Keratinocyte (primary cell): ENCODE measurements around the gene NUTM2A.
"Not testable (repeated sequence)": the region's sequence is repeated elsewhere in the genome, so short reads cannot be mapped to it uniquely, and the experiment has no call there.

Source experiments
- CTCF ChIP-seq, 3 experiments: IDR thresholded peaks in 1 of 3; conservative IDR thresholded peaks in 1 of 3; optimal IDR thresholded peaks in 1 of 3; 2 replicates in 2 of 3; 3 replicates in 1 of 3; pipeline versions ENCODE3 to v1.5.1; 2011; ENCODE audit warnings: low read length in 3 of 3, mild to moderate bottlenecking in 3 of 3, moderate library complexity in 2 of 3, control low read depth in 1 of 3, inconsistent platforms in 1 of 3; ENCODE audit not compliant: insufficient read depth in 2 of 3; ENCODE audit errors: extremely low read depth in 1 of 3
- EZH2 ChIP-seq: IDR thresholded peaks from one replicate; pipeline ENCODE4 v1.6.1; 2012; ENCODE audit warnings: inconsistent platforms, mild to moderate bottlenecking, low read length, moderate library complexity

- not testable (repeated sequence) for TF ChIP-seq CTCF (optimal IDR thresholded peaks at IDR 0.05 in 1 of 3, IDR thresholded peaks at IDR 0.05 in 1 of 3, conservative IDR thresholded peaks at IDR 0.05 in 1 of 3; ENCODE audit: extremely low read depth in 1 of 3, insufficient read depth in 2 of 3, low read length in 3 of 3); EZH2
These were observed 4.0 kb downstream of the NUTM2A start for GRCh38 chr10:87229211-87229610.
